ENCODE data around the gene GPSM3. TPM values are rescaled to one million over a fixed set of nuclear protein-coding genes. Genes with fewer than 3 reads are reported as not detected.

The GPSM3 gene
- total RNA-seq, 1 experiment from 2014 or later = 10.4 TPM

DNA sequence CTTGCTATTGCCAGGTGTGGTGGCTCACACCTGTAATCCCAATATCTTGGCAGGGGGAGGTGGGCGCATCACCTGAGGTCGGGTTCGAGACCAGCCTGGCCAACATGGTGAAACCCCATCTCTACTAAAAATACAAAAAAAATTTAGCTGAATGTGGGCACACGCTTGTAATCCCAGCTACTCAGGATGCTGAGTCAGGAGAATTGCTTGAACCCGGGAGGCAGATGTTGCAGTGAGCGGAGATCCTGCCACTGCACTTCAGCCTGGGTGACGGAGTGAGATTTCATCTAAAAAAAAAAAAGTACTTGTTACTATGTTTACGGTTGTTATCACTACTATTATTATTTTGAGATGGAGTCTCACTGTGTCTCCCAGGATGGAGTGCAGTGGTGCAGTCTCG is 35.6 kb downstream of the GPSM3 start:
- peaks cover 35% of the 10 kb centered on the region for H3K79me2 ChIP-seq (ENCODE audit: low read depth)
- no TSS peak for BruUV-seq (replicated peaks)

DNA sequence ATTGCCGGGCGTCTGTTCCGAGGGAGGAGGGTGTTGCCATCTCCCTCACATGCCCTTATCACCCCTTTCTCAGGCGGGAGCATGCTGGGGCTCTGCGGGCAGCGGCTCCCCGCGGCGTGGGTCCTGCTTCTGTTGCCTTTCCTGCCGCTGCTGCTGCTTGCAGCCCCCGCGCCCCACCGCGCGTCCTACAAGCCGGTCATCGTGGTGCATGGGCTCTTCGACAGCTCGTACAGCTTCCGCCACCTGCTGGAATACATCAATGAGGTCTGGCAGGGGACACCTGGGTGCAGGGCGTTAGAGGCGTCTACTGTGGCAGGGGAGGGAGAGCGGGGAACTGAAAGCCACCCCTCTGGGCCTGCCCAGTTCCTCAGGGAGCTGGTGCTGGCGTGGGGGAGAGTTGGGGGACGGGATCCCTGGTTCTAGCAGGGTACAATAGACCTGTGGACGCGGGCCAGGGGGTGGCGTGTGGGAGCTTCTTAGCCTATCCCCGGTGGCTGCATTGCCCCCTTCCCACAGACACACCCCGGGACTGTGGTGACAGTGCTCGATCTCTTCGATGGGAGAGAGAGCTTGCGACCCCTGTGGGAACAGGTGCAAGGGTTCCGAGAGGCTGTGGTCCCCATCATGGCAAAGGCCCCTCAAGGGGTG is 37.8 kb downstream of the GPSM3 start:
- ChIA-PET CTCF (no interaction called here), POLR2A (ENCODE audit: unreplicated experiment) (interaction anchor here (0.6 to 0.7 kb wide), 3 partner anchors 8 to 195 kb away, joined by 4 to 6 read pairs (median 4); partner anchors contain the start of gene ATF6B)
- 0 out of 2 replicates have a peak, but pooled peaks cover 2% of the 10 kb centered on the region for H4K20me1 ChIP-seq (ENCODE audit: insufficient read depth)
- peak overlapping the region; percentile 77 for H3K4me3 ChIP-seq
- peaks cover 16% of the 10 kb centered on the region; the same call in 1 of the 2 replicates for H3F3A ChIP-seq (ENCODE audit: insufficient read depth, low read depth)
- H3K9me2 ChIP-seq (ENCODE audit: insufficient read depth) = no peaks in the 10 kb centered on the region
- no peaks in the 10 kb centered on the region for H3K27me3 ChIP-seq (ENCODE audit: insufficient read depth, low read depth)
- H3K4me1 ChIP-seq (replicated peaks; ENCODE audit: insufficient read depth) = peaks cover 18% of the 10 kb centered on the region
- H3K4me2 ChIP-seq = peak overlapping the region; percentile 98
- peaks cover 35% of the 10 kb centered on the region for H3K79me2 ChIP-seq (ENCODE audit: low read depth)
- H3K36me3 ChIP-seq (ENCODE audit: low read depth) = peaks cover 23% of the 10 kb centered on the region
- DNase-seq = peak; percentile 72 to 74
- intact Hi-C loops (cut with micrococcal nuclease; ENCODE audit: unreplicated experiment) = loop anchor here (1.0 to 2.0 kb wide), 4 partner anchors 22 to 41 kb away; partner anchors contain the start of genes AGPAT1 and FKBPL
- H3K9me3 ChIP-seq (ENCODE audit: insufficient read depth, low read depth) = no peaks in the 10 kb centered on the region
- no peak for TF ChIP-seq EZH2 (IDR thresholded peaks at IDR 0.05; ENCODE audit: low read depth)
- TF ChIP-seq, protein P1, sequence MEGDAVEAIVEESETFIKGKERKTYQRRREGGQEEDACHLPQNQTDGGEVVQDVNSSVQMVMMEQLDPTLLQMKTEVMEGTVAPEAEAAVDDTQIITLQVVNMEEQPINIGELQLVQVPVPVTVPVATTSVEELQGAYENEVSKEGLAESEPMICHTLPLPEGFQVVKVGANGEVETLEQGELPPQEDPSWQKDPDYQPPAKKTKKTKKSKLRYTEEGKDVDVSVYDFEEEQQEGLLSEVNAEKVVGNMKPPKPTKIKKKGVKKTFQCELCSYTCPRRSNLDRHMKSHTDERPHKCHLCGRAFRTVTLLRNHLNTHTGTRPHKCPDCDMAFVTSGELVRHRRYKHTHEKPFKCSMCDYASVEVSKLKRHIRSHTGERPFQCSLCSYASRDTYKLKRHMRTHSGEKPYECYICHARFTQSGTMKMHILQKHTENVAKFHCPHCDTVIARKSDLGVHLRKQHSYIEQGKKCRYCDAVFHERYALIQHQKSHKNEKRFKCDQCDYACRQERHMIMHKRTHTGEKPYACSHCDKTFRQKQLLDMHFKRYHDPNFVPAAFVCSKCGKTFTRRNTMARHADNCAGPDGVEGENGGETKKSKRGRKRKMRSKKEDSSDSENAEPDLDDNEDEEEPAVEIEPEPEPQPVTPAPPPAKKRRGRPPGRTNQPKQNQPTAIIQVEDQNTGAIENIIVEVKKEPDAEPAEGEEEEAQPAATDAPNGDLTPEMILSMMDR (conservative IDR thresholded peaks at IDR 0.05) = peak; percentile 70
- peak overlapping the region; percentile 82; the same call in 1 of the 2 replicates for H2AFZ ChIP-seq
- H3K27ac ChIP-seq = peak overlapping the region; percentile 96
- no TSS peak for BruUV-seq (replicated peaks)

More for the DNA sequence above, 35.6 kb downstream of the GPSM3 start:
- ChIA-PET POLR2A (ENCODE audit: unreplicated experiment) (no interaction called here), CTCF (no interaction called here)
- Histone ChIP-seq H3K4me1 (replicated peaks; ENCODE audit: insufficient read depth) (peaks cover 17% of the 10 kb centered on the region), H3K36me3 (ENCODE audit: low read depth) (peaks cover 23% of the 10 kb centered on the region), H4K20me1 (ENCODE audit: insufficient read depth) (0 out of 2 replicates have a peak, but pooled peaks cover 2% of the 10 kb centered on the region), H3K27ac (no peak overlapping the region), H3K4me2 (no peak overlapping the region), H3K27me3 (ENCODE audit: insufficient read depth, low read depth) (no peaks in the 10 kb centered on the region), H3K9me2 (ENCODE audit: insufficient read depth) (no peaks in the 10 kb centered on the region), H3K9me3 (ENCODE audit: insufficient read depth, low read depth) (no peaks in the 10 kb centered on the region), H2AFZ (no peak overlapping the region), H3K4me3 (no peak overlapping the region), H3F3A (ENCODE audit: insufficient read depth, low read depth) (peaks cover 16% of the 10 kb centered on the region; the same call in 1 of the 2 replicates)
- TF ChIP-seq EZH2 (IDR thresholded peaks at IDR 0.05; ENCODE audit: low read depth) = no peak
- TF ChIP-seq, protein P1 (conservative IDR thresholded peaks at IDR 0.05) = no peak
- DNase-seq = no peak
- intact Hi-C loops (cut with micrococcal nuclease; ENCODE audit: unreplicated experiment) = no loop called here

DNA sequence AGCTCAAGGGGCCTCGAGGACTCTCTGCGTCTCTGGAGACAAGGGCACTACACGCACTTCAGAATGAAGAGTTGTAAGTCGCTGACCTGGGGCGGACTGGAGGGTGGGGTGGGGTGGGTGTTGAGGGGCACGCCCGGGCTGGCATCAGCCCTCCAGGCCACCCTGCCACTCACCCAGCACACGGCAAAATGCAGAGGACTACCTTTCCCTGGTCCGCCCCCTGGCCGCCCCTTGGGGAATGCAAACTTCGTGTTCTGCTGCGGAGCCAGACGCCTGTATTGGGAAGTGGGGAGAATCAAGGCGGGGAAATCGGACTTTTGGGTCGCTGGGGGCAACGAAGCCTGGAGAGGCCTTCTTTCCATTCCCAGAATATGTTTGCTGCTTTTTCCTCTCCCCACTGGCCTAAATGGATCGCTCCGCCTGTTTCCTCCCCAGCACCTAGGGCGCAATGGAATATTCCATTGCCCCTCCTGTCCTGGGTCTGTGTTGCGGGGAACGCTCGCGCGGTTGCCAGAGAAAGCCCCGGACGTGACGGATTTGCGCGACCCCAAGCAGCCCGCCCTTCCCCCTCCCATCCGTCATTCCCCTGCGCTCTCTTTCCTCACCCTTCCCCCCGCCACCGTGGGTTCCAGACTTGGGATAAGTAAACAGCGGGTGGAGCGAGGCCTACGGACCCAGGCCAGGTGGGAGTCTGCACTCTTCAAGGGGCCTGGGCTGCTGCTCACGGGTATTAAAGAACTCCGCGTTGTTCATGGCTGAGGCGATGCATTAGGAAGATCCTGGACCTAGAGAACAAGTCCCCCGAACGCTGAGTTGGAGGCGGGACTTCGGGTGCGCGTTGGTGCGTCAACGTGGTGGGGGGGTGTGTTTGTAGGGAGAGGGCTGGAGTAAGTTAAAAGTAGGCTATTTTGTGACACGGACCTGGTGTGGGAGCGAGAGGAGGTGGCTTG is 38.6 kb downstream of the GPSM3 start, which contains the start of gene PPT2:
Gene PPT2, plus strand, starts transcription at position 578 of the 950 bp plus-strand sequence. CDS start 454 bp downstream, outside the sequence.
- H4K20me1 ChIP-seq (ENCODE audit: insufficient read depth) = 0 out of 2 replicates have a peak, but pooled peaks cover 2% of the 10 kb centered on the region
- intact Hi-C loops (cut with micrococcal nuclease; ENCODE audit: unreplicated experiment) = loop anchor here (1.0 to 2.0 kb wide), 4 partner anchors 23 to 41 kb away; partner anchors contain the start of genes AGPAT1 and FKBPL
- H3K9me3 ChIP-seq (ENCODE audit: insufficient read depth, low read depth) = no peaks in the 10 kb centered on the region
- H3F3A ChIP-seq (ENCODE audit: insufficient read depth, low read depth) = peaks cover 16% of the 10 kb centered on the region; the same call in 1 of the 2 replicates
- BruUV-seq (replicated peaks) = TSS peak; percentile 63
- H3K9me2 ChIP-seq (ENCODE audit: insufficient read depth) = no peaks in the 10 kb centered on the region
- CTCF ChIA-PET = interaction anchor here (0.7 to 0.9 kb wide), 2 partner anchors 35 kb away, joined by 9 to 10 read pairs; no protein-coding TSS in a partner anchor
- peaks cover 23% of the 10 kb centered on the region for H3K36me3 ChIP-seq (ENCODE audit: low read depth)
- DNase-seq = peak; percentile 70 to 77
- peaks cover 18% of the 10 kb centered on the region for H3K4me1 ChIP-seq (replicated peaks; ENCODE audit: insufficient read depth)
- H3K4me2 ChIP-seq = peak within 1 kb of the TSS; percentile 98
- H3K4me3 ChIP-seq = peak within 1 kb of the TSS; percentile 77
- TF ChIP-seq, protein P1 (conservative IDR thresholded peaks at IDR 0.05) = peak; percentile 45; the same call in 1 of the 2 replicates
- TF ChIP-seq EZH2 (IDR thresholded peaks at IDR 0.05; ENCODE audit: low read depth) = no peak
- H3K79me2 ChIP-seq (ENCODE audit: low read depth) = peaks cover 35% of the 10 kb centered on the region
- peak within 1 kb of the TSS; percentile 82 for H2AFZ ChIP-seq
- POLR2A ChIA-PET (ENCODE audit: unreplicated experiment) = interaction anchor here (0.5 to 1.3 kb wide), 5 partner anchors 8 to 26 kb away, joined by 3 to 17 read pairs (median 6); partner anchors contain the start of genes ATF6B and FKBPL
- peak within 1 kb of the TSS; percentile 96 for H3K27ac ChIP-seq
- H3K27me3 ChIP-seq (ENCODE audit: insufficient read depth, low read depth) = no peaks in the 10 kb centered on the region

Data from PC-9 (cell line).